Eye (tissue), 1 donor: ENCODE measurements around the gene FMR1.
A peak's percentile ranks its signal among the peaks of the same experiment; 100 is the strongest.

Source experiments
- DNase-seq: peaks from one replicate; pipeline ENCODE4 v3.0.0-alpha.2; 2015

Gene FMR1

DNA sequence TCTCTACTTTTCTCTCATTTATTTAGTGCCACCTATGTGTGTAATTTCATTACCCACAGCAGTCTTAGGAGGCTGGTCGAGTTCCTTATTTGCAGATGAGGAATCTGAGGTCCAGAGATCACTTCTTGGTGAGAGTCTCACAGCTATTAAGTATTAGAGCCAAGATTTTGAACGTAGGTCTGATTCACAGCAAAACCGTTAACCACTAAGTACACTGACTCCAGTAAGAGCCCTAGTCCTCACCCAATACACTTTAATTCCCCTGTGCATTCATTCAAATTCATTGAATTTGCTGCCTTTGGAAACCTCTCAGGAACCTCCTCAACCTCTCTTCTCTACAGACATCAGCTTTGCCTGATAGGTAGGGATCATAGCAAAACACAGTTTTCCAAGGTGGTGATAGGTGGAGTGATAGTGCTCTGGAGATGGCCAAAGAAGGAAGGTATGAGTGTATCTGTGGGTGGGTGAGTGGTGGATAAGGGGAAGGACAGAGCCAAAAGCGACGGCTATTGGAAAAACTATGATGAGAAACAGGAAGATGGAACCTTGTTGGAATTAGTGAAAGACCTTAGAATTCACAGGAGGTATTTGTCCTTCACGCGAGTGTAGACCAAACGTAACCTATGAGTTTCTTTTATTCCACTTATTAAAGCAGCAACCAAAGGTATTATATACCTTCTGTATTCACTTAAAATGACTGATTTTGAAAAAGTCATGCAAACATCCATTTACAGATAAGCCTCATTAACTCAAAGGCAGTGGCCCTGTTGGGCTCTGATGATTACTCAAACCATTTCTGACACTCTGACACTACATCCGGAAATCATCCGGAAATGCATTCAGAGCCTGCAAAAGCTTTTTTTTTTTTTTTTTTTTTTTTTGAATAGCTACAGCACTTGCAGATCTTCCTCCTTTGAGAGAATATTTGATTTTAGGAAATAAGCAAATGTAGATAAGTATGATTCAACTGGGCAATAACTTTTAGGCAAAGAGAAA is 6.3 kb downstream of the FMR1 start:
- no peak for DNase-seq

GRCh38 chrX:147920161-147920666 is 8.5 kb downstream of the FMR1 start:
- DNase-seq: no peak

DNA sequence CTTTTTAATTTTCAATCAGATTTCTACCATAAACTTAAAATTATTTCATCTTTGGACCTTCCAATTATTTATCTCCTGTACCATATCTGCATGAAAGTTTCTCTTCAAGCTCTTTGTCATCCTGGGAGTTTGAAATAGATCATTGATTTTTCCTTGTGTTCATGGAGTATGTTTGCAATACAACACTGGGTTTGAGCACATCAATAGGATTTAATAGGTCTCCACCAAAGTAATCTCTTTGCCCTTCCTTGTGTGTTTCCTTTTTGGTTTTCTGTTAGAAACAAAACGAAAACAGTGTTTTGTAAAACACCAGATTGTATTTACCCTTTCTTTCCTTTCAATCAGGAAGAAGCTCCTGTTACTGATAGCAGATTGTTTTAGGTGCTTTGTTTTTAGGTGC is 11.9 kb downstream of the FMR1 start:
- no peak for DNase-seq

DNA sequence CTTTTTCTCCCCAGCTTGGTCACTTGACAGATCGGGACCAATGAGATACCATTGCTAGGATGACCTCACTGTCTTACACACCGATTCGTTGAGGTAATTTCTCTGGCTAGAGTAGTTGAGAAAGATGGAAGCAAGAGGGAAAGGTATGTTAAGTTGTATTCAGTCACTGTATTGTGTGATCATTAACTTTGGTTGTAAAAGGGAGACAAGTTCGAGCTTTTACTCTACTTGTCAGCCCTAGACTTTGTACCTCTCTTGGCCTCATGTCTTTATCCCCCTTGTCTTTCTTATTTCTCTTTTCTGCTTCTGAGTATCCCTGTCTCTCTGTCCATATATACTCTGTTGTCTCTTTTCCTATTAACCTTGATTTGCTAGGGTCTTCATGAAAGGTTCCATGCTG is 15.5 kb downstream of the FMR1 start:
- no peak for DNase-seq

DNA sequence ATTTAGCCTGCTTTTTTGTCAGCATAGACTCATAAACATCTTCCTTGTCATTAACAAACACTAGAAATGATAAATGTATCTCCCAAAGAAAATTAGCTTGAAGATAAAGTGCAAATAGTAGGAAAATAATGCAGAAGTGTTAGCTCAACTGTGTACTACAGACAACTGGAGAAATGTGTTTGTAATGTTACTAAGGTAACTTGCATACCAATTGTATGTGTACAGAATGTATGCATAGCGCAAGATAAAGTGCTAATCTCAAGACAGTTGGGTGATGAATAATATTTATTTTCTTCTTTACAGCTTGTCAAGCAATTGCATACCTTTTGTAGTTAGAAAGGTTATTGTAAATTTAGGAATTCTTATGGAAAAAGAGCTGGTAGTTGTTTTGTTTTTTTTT is 22.1 kb downstream of the FMR1 start:
- DNase-seq: no peak

- no peak for DNase-seq
Measured at GRCh38 chrX:147935156-147935758, 23.5 kb downstream of the FMR1 start.

DNA sequence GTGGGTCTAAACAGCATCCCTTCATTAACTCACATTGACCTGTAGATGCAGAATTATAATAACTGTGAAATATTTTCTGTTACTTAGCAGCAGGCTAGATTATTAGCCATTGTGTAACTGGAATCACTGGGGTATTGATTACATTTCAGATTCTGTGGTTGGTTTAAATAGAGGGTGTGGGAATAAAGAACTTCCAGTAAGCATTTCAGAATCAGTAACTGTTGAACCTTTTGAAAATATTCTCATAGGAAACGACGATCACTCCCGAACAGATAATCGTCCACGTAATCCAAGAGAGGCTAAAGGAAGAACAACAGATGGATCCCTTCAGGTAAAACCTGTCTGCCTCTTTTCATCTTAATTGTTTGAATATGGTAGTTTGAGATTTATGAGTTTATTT is 33.6 kb downstream of the FMR1 start:
- DNase-seq: no peak

GRCh38 chrX:147948531-147948930 is 36.8 kb downstream of the FMR1 start:
- no peak for DNase-seq

- DNase-seq: no peak
Measured at GRCh38 chrX:147950352-147950751, 38.6 kb downstream of the FMR1 start.

DNA sequence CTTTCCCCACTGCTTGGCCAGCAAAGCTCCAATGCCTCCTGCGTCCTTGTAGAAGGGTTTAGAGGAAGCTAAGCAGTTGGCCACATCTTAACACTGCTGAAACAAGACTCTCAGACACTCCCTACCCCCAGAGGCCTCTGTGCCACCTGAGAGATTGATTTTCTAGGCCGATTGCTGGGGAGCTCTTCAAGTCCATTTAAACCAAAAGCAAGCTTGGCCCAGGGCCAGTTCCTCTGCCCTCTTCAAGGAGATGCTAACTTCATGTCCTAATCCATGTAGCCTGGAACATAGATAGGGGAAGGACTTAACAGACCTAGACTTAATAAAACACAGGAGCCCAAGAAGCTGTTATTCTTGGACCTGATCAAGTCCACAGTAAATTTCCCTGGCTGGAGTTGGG is 42.3 kb downstream of the FMR1 start:
- DNase-seq: peak; percentile 2

GRCh38 chrX:147957291-147957690 is 45.6 kb downstream of the FMR1 start:
- DNase-seq: no peak

- DNase-seq: no peak
Measured at GRCh38 chrX:147958291-147958690, 46.6 kb downstream of the FMR1 start.

- DNase-seq: no peak
Measured at GRCh38 chrX:147960722-147961121, 49.0 kb downstream of the FMR1 start.

DNA sequence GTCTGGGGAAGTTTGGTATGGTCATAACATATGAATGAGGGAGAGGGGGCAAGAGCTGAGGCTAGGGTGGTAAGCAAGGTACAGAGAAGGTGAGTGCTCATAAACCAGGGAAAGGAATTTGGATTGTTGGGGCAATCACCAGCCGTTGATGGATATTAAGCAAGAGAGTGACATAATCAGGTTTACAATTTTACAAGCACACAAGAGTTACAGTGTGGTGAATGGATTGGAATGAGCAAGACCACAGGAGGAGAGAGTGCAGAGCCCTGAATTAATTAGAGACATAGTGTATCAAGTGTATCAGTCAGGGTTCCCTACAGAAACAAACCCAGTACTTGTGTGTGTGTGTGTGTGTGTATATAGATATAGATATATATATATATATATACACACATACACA is 50.8 kb downstream of the FMR1 start:
- DNase-seq: no peak

GRCh38 chrX:147978931-147979330 is 67.2 kb downstream of the FMR1 start:
- DNase-seq: no peak

DNA sequence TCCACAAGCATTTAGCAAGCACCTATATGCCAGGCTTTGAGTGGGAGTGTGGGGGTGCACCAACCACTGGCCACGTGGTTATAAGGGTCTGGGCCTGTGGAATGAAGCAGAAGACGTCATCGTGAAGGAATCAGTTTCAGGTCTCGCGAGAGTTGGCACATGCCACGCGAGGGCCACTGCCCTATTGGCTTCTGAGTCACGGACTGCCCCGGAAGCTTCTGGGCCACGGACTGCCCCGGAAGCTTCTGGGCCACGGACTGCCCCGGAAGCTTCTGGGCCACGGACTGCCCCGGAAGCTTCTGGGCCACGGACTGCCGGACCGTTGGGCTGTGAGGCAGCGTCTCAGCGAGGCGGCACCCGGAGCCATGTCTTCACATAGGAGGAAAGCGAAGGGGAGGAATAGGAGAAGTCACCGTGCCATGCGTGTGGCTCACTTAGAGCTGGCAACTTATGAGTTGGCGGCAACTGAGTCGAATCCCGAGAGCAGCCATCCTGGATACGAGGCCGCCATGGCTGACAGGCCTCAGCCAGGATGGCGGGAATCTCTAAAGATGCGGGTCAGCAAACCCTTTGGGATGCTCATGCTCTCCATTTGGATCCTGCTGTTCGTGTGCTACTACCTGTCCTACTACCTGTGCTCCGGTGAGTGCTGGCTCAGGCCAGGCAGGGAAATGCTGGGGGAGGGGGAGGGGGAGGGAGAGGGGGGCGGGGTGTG is 69.5 kb downstream of the FMR1 start, which contains the start of gene FMR1NB:
Gene FMR1NB (plus strand): TSS at position 300 of the 715 bp plus-strand sequence. CDS start 66 bp downstream, at position 366.
- DNase-seq: no peak
